Measurements from ENCODE around the gene C19orf81. TPM values are rescaled to one million over a fixed set of nuclear protein-coding genes. Genes with fewer than 3 reads are reported as not detected.

The C19orf81 gene
- total and polyA plus RNA-seq, 2 of the 4 experiments (the other 2 are of a cell fraction): 0.31 TPM; not detected in 1

GRCh38 chr19:50668416-50668815, 19.2 kb downstream of the C19orf81 start:
- Histone ChIP-seq H2AK5ac (ENCODE audit: low read depth, low read length) (no peak overlapping the region), H4K5ac (ENCODE audit: low read depth, low read length) (no peak overlapping the region), H3K14ac (replicated peaks; ENCODE audit: low read depth, low read length) (no peak overlapping the region), H4K20me1 (ENCODE audit: insufficient read depth, low read length) (0 out of 2 replicates have a peak, but pooled peaks cover 3% of the 10 kb centered on the region), H3K18ac (ENCODE audit: low read depth, low read length) (no peak overlapping the region), H3K23ac (ENCODE audit: low read depth, low read length) (no peak overlapping the region), H2BK15ac (ENCODE audit: low read depth, low read length) (no peak overlapping the region), H3K4me2 (ENCODE audit: low read depth, low read length) (no peak overlapping the region), H2AK9ac (replicated peaks; ENCODE audit: low read depth, low read length, poor library complexity) (no peak overlapping the region), H3K4me3 (ENCODE audit: insufficient read depth, low read depth, low read length) (no peak overlapping the region), H3K4ac (ENCODE audit: low read depth, low read length) (no peak overlapping the region), H2BK5ac (ENCODE audit: low read depth, low read length, poor library complexity, severe bottlenecking) (no peak overlapping the region), H3K27me3 (ENCODE audit: control insufficient read depth, insufficient read depth, low read length) (peaks cover 56% of the 10 kb centered on the region), H3K9ac (ENCODE audit: low read depth, low read length) (no peak overlapping the region), H2AFZ (replicated peaks; ENCODE audit: low read length, poor library complexity) (no peak overlapping the region), H2BK20ac (ENCODE audit: low read depth, low read length) (no peak overlapping the region), H3K4me1 (ENCODE audit: control insufficient read depth, insufficient read depth, low read length) (peaks cover 2% of the 10 kb centered on the region), H2BK120ac (ENCODE audit: low read depth, low read length) (no peak overlapping the region), H3K79me1 (ENCODE audit: low read depth in 1 of 2, low read length in 2 of 2) (no peaks in the 10 kb centered on the region), H3K9me1 (ENCODE audit: insufficient read depth, low read length) (no peaks in the 10 kb centered on the region), H3K36me3 (ENCODE audit: control insufficient read depth, insufficient read depth, low read length) (no peaks in the 10 kb centered on the region), H4K8ac (ENCODE audit: low read depth in 2 of 2, low read length in 2 of 2) (no peak overlapping the region), H3K27ac (ENCODE audit: insufficient read depth, low read length) (no peak overlapping the region), H3K56ac (ENCODE audit: extremely low read depth, insufficient read depth, low read length) (no peak overlapping the region), H4K91ac (ENCODE audit: insufficient read depth, low read depth, low read length) (no peak overlapping the region), H3K9me3 (ENCODE audit: control insufficient read depth, insufficient read depth, low read length) (peaks cover 4% of the 10 kb centered on the region)
- BruUV-seq (replicated peaks): no TSS peak
- dilution Hi-C loops (cut with HindIII; ENCODE audit: low sequenced_read_pairs, unreplicated experiment): no loop called here
- POLR2A ChIA-PET (ENCODE audit: unreplicated experiment): no interaction called here
- ATAC-seq (ENCODE audit: low read depth) (no peak), DNase-seq (no peak)
- 1% methylated on average over 14 of the region's 49 CpGs; no CpG with 5 or more reads in 1 of the 2 experiments for WGBS, 2 experiments (ENCODE audit: extremely low coverage in 2 of 2, insufficient read length in 1 of 2)
- intact Hi-C loops (cut with micrococcal nuclease): no loop called here
- in situ Hi-C loops (cut with MboI; ENCODE audit: low sequenced_read_pairs): no loop called here
- CTCF ChIA-PET: interaction anchor here (0.8 kb wide), 1 partner anchor 56 kb away, joined by 3 read pairs; no protein-coding TSS in a partner anchor
- TF ChIP-seq RCOR1 (IDR thresholded peaks at IDR 0.05; ENCODE audit: insufficient replicate concordance, low read length) (no peak), MAFK (IDR thresholded peaks at IDR 0.05; ENCODE audit: low read depth, low read length) (no peak), USF2 (IDR thresholded peaks at IDR 0.05; ENCODE audit: low read depth, low read length) (no peak), MAZ (IDR thresholded peaks at IDR 0.05; ENCODE audit: borderline replicate concordance, low read depth, low read length) (no peak), BHLHE40 (IDR thresholded peaks at IDR 0.05; ENCODE audit: low read depth, low read length) (no peak), MXI1 (IDR thresholded peaks at IDR 0.05; ENCODE audit: borderline replicate concordance, low read depth, low read length) (no peak), RFX5 (IDR thresholded peaks at IDR 0.05; ENCODE audit: low read depth, low read length) (no peak), SMC3 (IDR thresholded peaks at IDR 0.05; ENCODE audit: low read depth, low read length) (no peak), POLR2A (IDR thresholded peaks at IDR 0.05; ENCODE audit: low read depth, low read length) (no peak), CTCF (conservative IDR thresholded peaks at IDR 0.05; ENCODE audit: low read depth, low read length) (no peak), CEBPB (IDR thresholded peaks at IDR 0.05; ENCODE audit: low read depth, low read length) (no peak)
